ENCODE data around the gene SLC10A6.

GRCh38 chr4:86841309-86841708 lies 7.9 kb downstream of the SLC10A6 start:
- no peak for TF ChIP-seq HOMEZ (CRISPR knock-in tag; IDR thresholded peaks at IDR 0.05; ENCODE audit: low read depth)
- TF ChIP-seq YY1 (IDR thresholded peaks at IDR 0.05; ENCODE audit: insufficient read depth, insufficient replicate concordance, low read depth, low read length), result no peak
- TF ChIP-seq AHDC1 (CRISPR knock-in tag; IDR thresholded peaks at IDR 0.05; ENCODE audit: borderline replicate concordance), result no peak
- TF ChIP-seq POLR2AphosphoS5 (IDR thresholded peaks at IDR 0.05; ENCODE audit: low read depth, low read length), result no peak
- no peak for TF ChIP-seq TCF7L2 (IDR thresholded peaks at IDR 0.05; ENCODE audit: low read depth, low read length)
- TF ChIP-seq NONO (IDR thresholded peaks at IDR 0.05), result no peak
- no peak for TF ChIP-seq NONO (CRISPR knock-in tag; conservative IDR thresholded peaks at IDR 0.05)
- TF ChIP-seq ATF4 (CRISPR knock-in tag; IDR thresholded peaks at IDR 0.05), result no peak
- no peak for TF ChIP-seq RAD21 (CRISPR knock-in tag; IDR thresholded peaks at IDR 0.05)
- no peak for TF ChIP-seq HNF4A (CRISPR knock-in tag; IDR thresholded peaks at IDR 0.05)
- TF ChIP-seq REST (IDR thresholded peaks at IDR 0.05; ENCODE audit: borderline replicate concordance in 1 of 2, low read depth in 1 of 2, low read length in 2 of 2), result no peak
